T47D (cell line): Measurements from ENCODE around the gene TMPRSS15.
"Not testable (repeated sequence)": the region's sequence is repeated elsewhere in the genome, so short reads cannot be mapped to it uniquely, and the experiment has no call there.

Source experiments
- DNase-seq, 2 experiments: peaks; one replicate each; pipeline versions ENCODE4 v3.0.0 to v3.0.0-alpha.2; 2011 to 2012; ENCODE audit warnings: low read depth in 1 of 2, low spot score in 1 of 2
- JUND ChIP-seq: IDR thresholded peaks from 2 replicates; pipeline ENCODE4 v1.6.1; 2012; ENCODE audit warnings: low read depth
- in situ Hi-C: cut with HindIII; loops from 2 replicates; pipeline ENCODE4 v1.10.0; 2016; ENCODE audit warnings: low sequenced_read_pairs, low pct_unique_long_range_greater_than_20kb

Gene TMPRSS15

GRCh38 chr21:18403735-18404450 is at the start of gene TMPRSS15:
Gene TMPRSS15, minus strand, starts transcription at chr21:18403785. Its CDS starts 163 bp downstream, at chr21:18403622.
- in situ Hi-C loops, result no loop called here
- TF ChIP-seq JUND, result no peak
- no peak for DNase-seq

GRCh38 chr21:18451670-18452069 is 48.1 kb upstream of the TMPRSS15 start:
- in situ Hi-C loops, result no loop called here
- TF ChIP-seq JUND, result no peak
- DNase-seq, result no peak

- no peak for TF ChIP-seq JUND
- DNase-seq, result no peak
- in situ Hi-C loops, result no loop called here
Measured at GRCh38 chr21:18449605-18450550, 46.3 kb upstream of the TMPRSS15 start.

GRCh38 chr21:18443701-18444100 is 40.1 kb upstream of the TMPRSS15 start:
- in situ Hi-C loops, result no loop called here
- DNase-seq, result peak in 1 of 2 experiments; percentile 17
- TF ChIP-seq JUND, result no peak

GRCh38 chr21:18443085-18443484 is 39.5 kb upstream of the TMPRSS15 start:
- DNase-seq, result peak in 1 of 2 experiments; percentile 2

GRCh38 chr21:18430341-18430740 is 26.8 kb upstream of the TMPRSS15 start:
- no peak for DNase-seq
- TF ChIP-seq JUND, result no peak

More at GRCh38 chr21:18443085-18443484, 39.5 kb upstream of the TMPRSS15 start:
- no peak for TF ChIP-seq JUND
- in situ Hi-C loops, result no loop called here

GRCh38 chr21:18424276-18424675 is 20.7 kb upstream of the TMPRSS15 start:
- TF ChIP-seq JUND, result no peak
- in situ Hi-C loops, result no loop called here
- no peak for DNase-seq

More at GRCh38 chr21:18430341-18430740, 26.8 kb upstream of the TMPRSS15 start:
- in situ Hi-C loops, result no loop called here

- no peak for DNase-seq
- TF ChIP-seq JUND, result no peak
- in situ Hi-C loops, result no loop called here
Measured at GRCh38 chr21:18417141-18417790, 13.7 kb upstream of the TMPRSS15 start.

GRCh38 chr21:18411565-18411964 is 8.0 kb upstream of the TMPRSS15 start:
- no peak for TF ChIP-seq JUND
- in situ Hi-C loops, result no loop called here
- no peak for DNase-seq

- no peak for DNase-seq
- in situ Hi-C loops, result no loop called here
- no peak for TF ChIP-seq JUND
Measured at GRCh38 chr21:18409579-18409978, 6.0 kb upstream of the TMPRSS15 start.

- in situ Hi-C loops, result no loop called here
- TF ChIP-seq JUND, result no peak
Measured at GRCh38 chr21:18398843-18399242, 4.7 kb downstream of the TMPRSS15 start.

GRCh38 chr21:18387994-18388393 is 15.6 kb downstream of the TMPRSS15 start:
- in situ Hi-C loops, result no loop called here
- TF ChIP-seq JUND, result no peak
- no peak for DNase-seq

More at GRCh38 chr21:18398843-18399242, 4.7 kb downstream of the TMPRSS15 start:
- no peak for DNase-seq

- in situ Hi-C loops, result no loop called here
- peak; percentile 14 to 51 for DNase-seq
- no peak for TF ChIP-seq JUND
Measured at GRCh38 chr21:18384771-18385170, 18.8 kb downstream of the TMPRSS15 start.

- in situ Hi-C loops, DNase-seq: not testable (repeated sequence)
Measured at GRCh38 chr21:18382934-18383619, 20.5 kb downstream of the TMPRSS15 start.
